Kidney (tissue), 14 donors: Measurements from ENCODE around the gene SCAMP1. TPM values are rescaled to one million over a fixed set of nuclear protein-coding genes. Genes with fewer than 3 reads are reported as not detected.

ENCODE experiments used
- DNase-seq, 5 donors: peaks; one replicate each; pipeline ENCODE4 v3.0.0-alpha.2; 2013 to 2020
- FAIRE-seq: peaks from 2 replicates; lab custom pipeline; 2012; peaks lifted over from hg19 to GRCh38; lab: Jason Lieb, UNC
- H3K27ac ChIP-seq, 2 donors: one replicate each; pipeline ENCODE4 v1.7.0; 2013; ENCODE audit warnings: low read depth in 2 of 2, low read length in 2 of 2, inconsistent platforms in 1 of 2
- H3K27me3 ChIP-seq: one replicate; pipeline ENCODE4 v1.7.1; 2013; ENCODE audit warnings: low read length, inconsistent platforms; ENCODE audit not compliant: control insufficient read depth, insufficient read depth
- H3K36me3 ChIP-seq, 3 donors: one replicate each; pipeline versions ENCODE4 v1.7.0 to v1.7.1; 2013; ENCODE audit warnings: low read length in 3 of 3, control low read depth in 1 of 3, inconsistent platforms in 1 of 3; ENCODE audit not compliant: insufficient read depth in 3 of 3, control insufficient read depth in 2 of 3
- H3K4me1 ChIP-seq, 3 donors: one replicate each; pipeline versions ENCODE4 v1.7.0 to v1.7.1; 2013; ENCODE audit warnings: low read length in 3 of 3, inconsistent platforms in 1 of 3, low read depth in 1 of 3; ENCODE audit not compliant: control insufficient read depth in 2 of 3, insufficient read depth in 2 of 3
- H3K4me3 ChIP-seq, 3 donors: one replicate each; pipeline versions ENCODE4 v1.7.0 to v1.8.1; 2013; ENCODE audit warnings: low read length in 3 of 3, control low read depth in 1 of 3, inconsistent platforms in 1 of 3
- H3K9ac ChIP-seq, 3 donors: one replicate each; pipeline versions ENCODE4 v1.7.0 to v1.7.1; 2013; ENCODE audit warnings: low read length in 3 of 3, control low read depth in 1 of 3, inconsistent platforms in 1 of 3
- H3K9me3 ChIP-seq, 3 donors: one replicate each; pipeline versions ENCODE4 v1.7.0 to v1.7.1; 2013; ENCODE audit warnings: low read length in 3 of 3, control low read depth in 1 of 3, inconsistent platforms in 1 of 3; ENCODE audit not compliant: control insufficient read depth in 2 of 3, insufficient read depth in 1 of 3
- CTCF ChIP-seq: IDR thresholded peaks from 3 replicates; pipeline ENCODE4 v1.5.1; 2012; ENCODE audit warnings: mild to moderate bottlenecking, moderate library complexity, borderline replicate concordance; ENCODE audit not compliant: insufficient read depth; ENCODE audit errors: extremely low read depth
- intact Hi-C: fragments of 100-400 bp; cut with DNase I; formaldehyde crosslinking; loops from one replicate; pipeline ENCODE4 v1.11.1; 2022
- polyA plus RNA-seq: library from polyadenylated mRNA; stranded (reverse); fragments of 350-450 nt; fragmentation: Illumina TruSeq; extraction: RNeasy Lipid Tissue Mini Kit (QIAGEN cat#74804); gene quantifications from one replicate; pipeline ENCODE4 v1.2.3, GENCODE V29; 2014; ENCODE audit warnings: low read depth, low replicate concordance; ENCODE audit not compliant: insufficient read depth
- total RNA-seq: library from RNA; stranded (reverse); fragmentation: NEBNext Ultra II Directional; extraction: Animal tissue kit (Norgen Biotek cat#: 25700); gene quantifications from one replicate; pipeline ENCODE4 v1.2.1, GENCODE V29; 2021
- donor health status: control.
- donor health status: control.
- donor health status: control.
- donor health status: control.
- donor health status: control.
- donor health status: DM: yes; HTN: yes; CAD: no.
- donor health status: Normal renal cell carcinoma (clear cell type).

Gene SCAMP1
- total and polyA plus RNA-seq, 2 donors from 2014 or later, result 13.1 to 42.1 TPM

GRCh38 chr5:78458843-78459242 is 98.4 kb downstream of the SCAMP1 start:
- peaks cover 0 to 7% (median 0%) of the 10 kb centered on the region in 3 donors for H3K36me3 ChIP-seq
- H3K9ac ChIP-seq, result no peak overlapping the region
- no peak overlapping the region for H3K4me3 ChIP-seq
- intact Hi-C loops, result no loop called here
- H3K27me3 ChIP-seq, result no peaks in the 10 kb centered on the region
- H3K4me1 ChIP-seq, result no peaks in the 10 kb centered on the region
- no peak for DNase-seq
- no peaks in the 10 kb centered on the region for H3K9me3 ChIP-seq
- TF ChIP-seq CTCF, result no peak
- no peak overlapping the region for H3K27ac ChIP-seq
- no peak for FAIRE-seq

- no peaks in the 10 kb centered on the region for H3K4me1 ChIP-seq
- no peak for DNase-seq
- H3K9ac ChIP-seq, result no peak overlapping the region
- FAIRE-seq, result no peak
- intact Hi-C loops, result no loop called here
- H3K36me3 ChIP-seq, result no peaks in the 10 kb centered on the region
- H3K27ac ChIP-seq, result no peak overlapping the region
- no peak overlapping the region for H3K4me3 ChIP-seq
- TF ChIP-seq CTCF, result no peak
- no peaks in the 10 kb centered on the region for H3K9me3 ChIP-seq
- H3K27me3 ChIP-seq, result no peaks in the 10 kb centered on the region
Observed at GRCh38 chr5:78467140-78467539, 106.7 kb downstream of the SCAMP1 start.

- FAIRE-seq (no peak), DNase-seq (peak in 2 of 5 donors; percentile 50 to 68)
- no peaks in the 10 kb centered on the region for H3K9me3 ChIP-seq
- intact Hi-C loops, result no loop called here
- no peaks in the 10 kb centered on the region for H3K27me3 ChIP-seq
- H3K4me3 ChIP-seq, result no peak overlapping the region
- no peaks in the 10 kb centered on the region for H3K36me3 ChIP-seq
- no peak overlapping the region for H3K9ac ChIP-seq
- no peak overlapping the region for H3K27ac ChIP-seq
- peak; percentile 64 for TF ChIP-seq CTCF
- no peaks in the 10 kb centered on the region for H3K4me1 ChIP-seq
Observed at GRCh38 chr5:78467752-78468357, 107.4 kb downstream of the SCAMP1 start.

- no peak for TF ChIP-seq CTCF
- no peaks in the 10 kb centered on the region for H3K4me1 ChIP-seq
- no peak for DNase-seq
- H3K36me3 ChIP-seq, result peaks cover 0 to 5% (median 0%) of the 10 kb centered on the region in 3 donors
- intact Hi-C loops, result no loop called here
- no peak for FAIRE-seq
- no peak overlapping the region for H3K4me3 ChIP-seq
- H3K27ac ChIP-seq, result no peak overlapping the region
- no peak overlapping the region for H3K9ac ChIP-seq
- H3K9me3 ChIP-seq, result no peaks in the 10 kb centered on the region
- H3K27me3 ChIP-seq, result no peaks in the 10 kb centered on the region
Observed at GRCh38 chr5:78471896-78472295, 111.5 kb downstream of the SCAMP1 start.
